Measurements from ENCODE around the gene KLHL28. TPM values are rescaled to one million over a fixed set of nuclear protein-coding genes. Genes with fewer than 3 reads are reported as not detected.

Gene KLHL28
- total RNA-seq, 1 experiment from 2014 or later: 10.3 TPM

DNA sequence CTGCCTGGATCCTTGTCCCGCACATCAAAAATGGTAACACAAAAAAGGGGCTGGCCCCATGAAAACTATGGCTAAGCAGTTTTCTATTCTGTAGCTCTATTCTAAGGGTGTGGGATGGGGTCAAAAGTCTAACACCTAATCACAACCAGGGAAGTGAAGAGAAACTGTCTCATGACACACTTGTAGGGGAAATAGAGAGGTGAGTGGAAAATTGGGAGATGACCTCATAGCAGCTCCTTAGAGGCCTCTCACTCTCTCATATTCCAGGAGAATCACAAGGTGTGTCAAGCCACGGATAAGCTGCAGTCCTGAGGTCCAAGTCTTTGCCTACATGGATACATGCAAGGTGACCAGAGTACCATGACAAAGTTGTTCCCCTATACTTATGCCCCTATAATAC is 10.7 kb downstream of the KLHL28 start:
- CTCF ChIA-PET: no interaction called here
- Histone ChIP-seq H3K36me3 (ENCODE audit: low read depth) (peaks cover under 1% of the 10 kb centered on the region; the same call in 1 of the 2 replicates), H3F3A (ENCODE audit: insufficient read depth, low read depth) (no peaks in the 10 kb centered on the region), H3K27ac (no peak overlapping the region), H3K27me3 (ENCODE audit: insufficient read depth, low read depth) (no peaks in the 10 kb centered on the region), H3K4me1 (replicated peaks; ENCODE audit: insufficient read depth) (no peaks in the 10 kb centered on the region), H3K4me3 (no peak overlapping the region), H2AFZ (no peak overlapping the region), H3K79me2 (ENCODE audit: low read depth) (peaks cover 50% of the 10 kb centered on the region), H4K20me1 (ENCODE audit: insufficient read depth) (peaks cover 6% of the 10 kb centered on the region; the same call in 1 of the 2 replicates), H3K9me3 (ENCODE audit: insufficient read depth, low read depth) (no peaks in the 10 kb centered on the region), H3K4me2 (no peak overlapping the region), H3K9me2 (ENCODE audit: insufficient read depth) (no peaks in the 10 kb centered on the region)
- intact Hi-C loops (cut with micrococcal nuclease; ENCODE audit: unreplicated experiment): no loop called here
- no peak for DNase-seq
- POLR2A ChIA-PET (ENCODE audit: unreplicated experiment): no interaction called here
- BruUV-seq (replicated peaks): no TSS peak
- TF ChIP-seq, protein P1, sequence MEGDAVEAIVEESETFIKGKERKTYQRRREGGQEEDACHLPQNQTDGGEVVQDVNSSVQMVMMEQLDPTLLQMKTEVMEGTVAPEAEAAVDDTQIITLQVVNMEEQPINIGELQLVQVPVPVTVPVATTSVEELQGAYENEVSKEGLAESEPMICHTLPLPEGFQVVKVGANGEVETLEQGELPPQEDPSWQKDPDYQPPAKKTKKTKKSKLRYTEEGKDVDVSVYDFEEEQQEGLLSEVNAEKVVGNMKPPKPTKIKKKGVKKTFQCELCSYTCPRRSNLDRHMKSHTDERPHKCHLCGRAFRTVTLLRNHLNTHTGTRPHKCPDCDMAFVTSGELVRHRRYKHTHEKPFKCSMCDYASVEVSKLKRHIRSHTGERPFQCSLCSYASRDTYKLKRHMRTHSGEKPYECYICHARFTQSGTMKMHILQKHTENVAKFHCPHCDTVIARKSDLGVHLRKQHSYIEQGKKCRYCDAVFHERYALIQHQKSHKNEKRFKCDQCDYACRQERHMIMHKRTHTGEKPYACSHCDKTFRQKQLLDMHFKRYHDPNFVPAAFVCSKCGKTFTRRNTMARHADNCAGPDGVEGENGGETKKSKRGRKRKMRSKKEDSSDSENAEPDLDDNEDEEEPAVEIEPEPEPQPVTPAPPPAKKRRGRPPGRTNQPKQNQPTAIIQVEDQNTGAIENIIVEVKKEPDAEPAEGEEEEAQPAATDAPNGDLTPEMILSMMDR (conservative IDR thresholded peaks at IDR 0.05): no peak
- TF ChIP-seq EZH2 (IDR thresholded peaks at IDR 0.05; ENCODE audit: low read depth): no peak

DNA sequence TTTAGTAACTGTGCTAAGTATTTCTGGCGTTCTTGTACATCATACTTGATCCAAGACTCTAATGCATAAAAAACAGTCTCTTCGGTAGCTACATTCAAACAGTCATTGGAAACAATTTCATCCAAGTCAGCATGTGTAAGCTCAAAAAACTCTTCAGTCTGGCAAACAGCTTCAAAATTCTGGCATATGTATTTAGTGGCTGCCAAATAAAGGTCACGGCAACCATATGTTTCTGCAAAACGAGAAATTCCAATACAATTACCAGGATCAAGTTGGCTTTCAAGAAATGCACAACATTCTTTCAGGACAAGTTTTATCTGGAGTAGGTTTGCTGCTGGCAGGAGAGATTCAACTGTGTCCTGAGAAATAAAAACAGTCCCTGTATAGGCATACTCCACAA is 16.5 kb downstream of the KLHL28 start:
- no TSS peak for BruUV-seq (replicated peaks)
- Histone ChIP-seq H3K9me3 (ENCODE audit: insufficient read depth, low read depth) (no peaks in the 10 kb centered on the region), H3K4me2 (no peak overlapping the region), H2AFZ (no peak overlapping the region), H3K36me3 (ENCODE audit: low read depth) (peaks cover 18% of the 10 kb centered on the region; the same call in 1 of the 2 replicates), H3K4me3 (no peak overlapping the region), H3K9me2 (ENCODE audit: insufficient read depth) (no peaks in the 10 kb centered on the region), H3F3A (ENCODE audit: insufficient read depth, low read depth) (no peaks in the 10 kb centered on the region), H3K79me2 (ENCODE audit: low read depth) (peaks cover 17% of the 10 kb centered on the region; the same call in 1 of the 2 replicates), H3K27me3 (ENCODE audit: insufficient read depth, low read depth) (no peaks in the 10 kb centered on the region), H4K20me1 (ENCODE audit: insufficient read depth) (peaks cover 6% of the 10 kb centered on the region; the same call in 1 of the 2 replicates), H3K4me1 (replicated peaks; ENCODE audit: insufficient read depth) (no peaks in the 10 kb centered on the region), H3K27ac (no peak overlapping the region)
- intact Hi-C loops (cut with micrococcal nuclease; ENCODE audit: unreplicated experiment): no loop called here
- ChIA-PET CTCF (no interaction called here), POLR2A (ENCODE audit: unreplicated experiment) (interaction anchor here (0.7 kb wide), 1 partner anchor 226 kb away, joined by 3 read pairs; no protein-coding TSS in a partner anchor)
- no peak for TF ChIP-seq EZH2 (IDR thresholded peaks at IDR 0.05; ENCODE audit: low read depth)
- TF ChIP-seq, protein P1 (conservative IDR thresholded peaks at IDR 0.05): no peak
- no peak for DNase-seq

DNA sequence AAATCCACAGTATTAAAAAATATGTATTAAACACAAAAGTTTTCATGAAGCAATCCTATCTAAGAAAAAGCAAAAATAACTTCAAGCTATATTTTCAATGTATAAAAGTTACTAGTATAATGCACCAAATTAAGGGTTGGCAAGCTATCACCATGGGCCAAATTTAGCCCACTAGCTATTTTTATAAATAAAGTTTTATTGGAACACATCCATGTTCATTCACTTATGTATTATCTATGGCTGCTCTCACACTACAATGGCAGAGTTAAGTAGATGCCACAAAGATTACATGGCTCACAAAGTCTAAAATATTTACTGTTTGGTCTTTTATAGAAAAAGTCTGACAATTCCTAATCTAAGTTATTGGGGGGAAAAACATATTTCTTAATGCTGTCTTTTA is 17.6 kb downstream of the KLHL28 start:
- H3K79me2 ChIP-seq (ENCODE audit: low read depth): peaks cover 11% of the 10 kb centered on the region; the same call in 1 of the 2 replicates
- H3K4me1 ChIP-seq (replicated peaks; ENCODE audit: insufficient read depth): no peaks in the 10 kb centered on the region
- BruUV-seq (replicated peaks): no TSS peak
- H3F3A ChIP-seq (ENCODE audit: insufficient read depth, low read depth): no peaks in the 10 kb centered on the region
- intact Hi-C loops (cut with micrococcal nuclease; ENCODE audit: unreplicated experiment): no loop called here
- POLR2A ChIA-PET (ENCODE audit: unreplicated experiment): no interaction called here
- no peak overlapping the region for H3K4me3 ChIP-seq
- DNase-seq: no peak
- no peaks in the 10 kb centered on the region for H3K9me2 ChIP-seq (ENCODE audit: insufficient read depth)
- no peak overlapping the region for H3K27ac ChIP-seq
- H4K20me1 ChIP-seq (ENCODE audit: insufficient read depth): peaks cover 6% of the 10 kb centered on the region; the same call in 1 of the 2 replicates
- TF ChIP-seq, protein P1 (conservative IDR thresholded peaks at IDR 0.05): no peak
- TF ChIP-seq EZH2 (IDR thresholded peaks at IDR 0.05; ENCODE audit: low read depth): no peak
- no peaks in the 10 kb centered on the region for H3K27me3 ChIP-seq (ENCODE audit: insufficient read depth, low read depth)
- no peak overlapping the region for H3K4me2 ChIP-seq
- peaks cover 18% of the 10 kb centered on the region for H3K36me3 ChIP-seq (ENCODE audit: low read depth)
- CTCF ChIA-PET: no interaction called here
- H3K9me3 ChIP-seq (ENCODE audit: insufficient read depth, low read depth): no peaks in the 10 kb centered on the region
- no peak overlapping the region for H2AFZ ChIP-seq
